Central memory CD8-positive, alpha-beta T cell (primary cell): Measurements from ENCODE around the gene C2orf78.

Source experiments
- ATAC-seq: fragments of 150-1000 bp; cut with Tn5 transposase; replicated peaks from 2 replicates; pipeline ENCODE4 v1.10.0; 2022; ENCODE audit warnings: mild to moderate bottlenecking, moderate FRiP score, moderate number of reproducible peaks; ENCODE audit not compliant: poor library complexity, severe bottlenecking; ENCODE audit errors: extremely low read depth
- DNase-seq, 2 donors: peaks; one replicate each; pipeline ENCODE4 v3.0.0; 2021; ENCODE audit warnings: low spot score in 2 of 2
- H3K27ac Mint-ChIP-seq: one replicate; pipeline ENCODE4 v1.8.0; 2022; ENCODE audit warnings: low read depth, mild to moderate bottlenecking, moderate library complexity, mixed read lengths
- H3K27me3 Mint-ChIP-seq: one replicate; pipeline ENCODE4 v1.8.0; 2022; ENCODE audit warnings: mixed read lengths
- H3K36me3 Mint-ChIP-seq: one replicate; pipeline ENCODE4 v1.8.0; 2022; ENCODE audit warnings: mild to moderate bottlenecking, moderate library complexity, mixed read lengths; ENCODE audit not compliant: insufficient read depth
- H3K4me1 Mint-ChIP-seq: one replicate; pipeline ENCODE4 v1.8.0; 2022; ENCODE audit warnings: mixed read lengths
- H3K4me3 Mint-ChIP-seq: one replicate; pipeline ENCODE4 v1.8.0; 2022; ENCODE audit warnings: mild to moderate bottlenecking, moderate library complexity, mixed read lengths
- H3K9me3 Mint-ChIP-seq: one replicate; pipeline ENCODE4 v1.8.0; 2022; ENCODE audit warnings: mixed read lengths

The C2orf78 gene

DNA sequence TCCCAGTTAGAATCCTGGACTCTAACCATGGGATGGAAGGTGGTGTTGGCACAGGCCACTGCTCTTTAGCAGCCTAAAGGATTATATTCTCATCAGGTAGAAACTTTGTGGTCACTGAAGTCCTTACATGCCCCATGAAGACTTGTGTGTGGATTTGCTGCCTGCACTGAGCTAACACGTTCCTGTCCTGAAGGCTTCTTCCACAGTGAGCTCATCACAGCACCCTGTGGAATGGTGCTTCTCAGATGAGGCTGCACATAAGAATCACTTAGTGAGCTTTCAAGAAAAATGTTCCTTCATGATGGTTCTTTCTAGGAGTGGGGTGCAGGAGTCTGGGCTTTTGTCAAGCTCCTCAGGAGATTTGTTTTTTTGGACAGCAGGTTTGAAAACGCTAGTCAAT, 71.5 kb downstream of the C2orf78 start:
- Mint-ChIP-seq H3K9me3 (no peaks in the 10 kb centered on the region), H3K27ac (no peak overlapping the region)

GRCh38 chr2:73856214-73856613, 72.2 kb downstream of the C2orf78 start:
- no peaks in the 10 kb centered on the region for H3K9me3 Mint-ChIP-seq
- no peak for ATAC-seq
- no peaks in the 10 kb centered on the region for H3K4me1 Mint-ChIP-seq
- H3K27me3 Mint-ChIP-seq: no peaks in the 10 kb centered on the region
- no peak for DNase-seq
- H3K4me3 Mint-ChIP-seq: no peak overlapping the region
- H3K36me3 Mint-ChIP-seq: peaks cover 28% of the 10 kb centered on the region
- H3K27ac Mint-ChIP-seq: no peak overlapping the region

More for the DNA sequence above, 71.5 kb downstream of the C2orf78 start:
- H3K4me3 Mint-ChIP-seq: no peak overlapping the region
- DNase-seq: no peak
- H3K36me3 Mint-ChIP-seq: peaks cover 26% of the 10 kb centered on the region
- ATAC-seq: no peak
- H3K4me1 Mint-ChIP-seq: no peaks in the 10 kb centered on the region
- H3K27me3 Mint-ChIP-seq: no peaks in the 10 kb centered on the region

DNA sequence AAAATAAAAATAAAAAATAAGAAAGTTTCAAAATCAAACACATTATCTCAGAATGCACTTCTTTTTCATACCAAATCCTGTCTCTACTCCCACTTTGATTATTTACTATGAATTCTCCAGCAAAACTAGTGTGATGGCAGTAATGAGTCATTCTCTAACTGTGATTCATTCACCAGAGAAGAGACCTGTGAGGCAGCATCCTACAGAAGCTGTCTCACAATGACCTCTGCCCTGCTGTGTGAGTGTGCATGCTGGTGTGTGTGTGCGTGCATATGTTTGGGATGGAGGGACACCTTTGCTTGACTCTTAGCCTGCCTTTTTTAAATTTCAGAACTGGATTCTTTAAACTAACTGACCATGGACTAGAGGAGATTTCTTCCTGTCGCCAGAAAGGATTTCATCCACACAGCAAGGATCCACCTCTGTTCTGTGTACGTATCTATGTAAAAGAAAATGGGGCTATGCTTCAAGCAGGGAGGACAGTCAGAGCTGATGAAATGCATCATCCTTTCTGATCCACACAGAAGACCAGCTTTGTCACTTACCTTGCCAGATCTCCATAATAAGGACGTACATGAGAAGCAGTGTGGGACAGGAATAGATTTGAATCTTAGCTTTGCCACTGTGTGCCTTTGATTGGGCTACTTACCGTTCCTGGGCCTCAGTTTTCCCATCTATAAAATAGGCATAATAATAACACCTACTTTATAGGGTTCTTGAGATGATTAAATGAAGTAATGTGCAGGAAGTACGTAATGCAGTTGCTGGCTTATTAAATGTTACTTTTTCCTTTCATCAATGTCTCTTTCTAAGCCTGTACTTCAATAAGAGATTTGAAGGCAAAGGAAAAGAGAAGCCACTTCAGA, 76.0 kb downstream of the C2orf78 start:
- Mint-ChIP-seq H3K27me3 (no peaks in the 10 kb centered on the region), H3K4me3 (no peak overlapping the region), H3K36me3 (peaks cover 39% of the 10 kb centered on the region), H3K4me1 (no peaks in the 10 kb centered on the region), H3K9me3 (no peaks in the 10 kb centered on the region), H3K27ac (no peak overlapping the region)
- ATAC-seq: no peak
- no peak for DNase-seq

DNA sequence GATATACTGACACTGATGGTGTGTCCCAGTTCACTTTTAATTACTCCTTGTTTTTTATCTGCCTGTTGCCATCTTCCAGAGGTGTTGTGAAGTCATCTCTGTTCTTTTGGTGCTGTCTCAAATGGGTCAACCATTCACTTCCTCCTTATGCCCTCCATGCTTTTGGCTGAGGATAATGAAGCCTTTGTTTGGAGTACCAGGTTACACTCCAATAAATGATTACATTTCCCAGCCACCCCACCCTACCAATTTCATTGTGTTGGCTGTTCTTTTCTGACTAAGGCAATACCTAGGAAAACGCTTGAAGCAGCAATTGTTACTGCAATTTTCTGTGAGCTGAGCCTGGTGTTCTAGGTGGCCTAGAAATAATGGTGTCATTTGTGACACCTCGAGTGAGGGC, 79.0 kb downstream of the C2orf78 start:
- Mint-ChIP-seq H3K27me3 (no peaks in the 10 kb centered on the region), H3K36me3 (peaks cover 28% of the 10 kb centered on the region), H3K9me3 (no peaks in the 10 kb centered on the region), H3K27ac (no peak overlapping the region), H3K4me3 (no peak overlapping the region), H3K4me1 (no peaks in the 10 kb centered on the region)
- no peak for ATAC-seq
- no peak for DNase-seq
